ENCODE measurements around the gene EIF4EBP2.

Gene EIF4EBP2

GRCh38 chr10:70418229-70418628 lies 14.3 kb downstream of the EIF4EBP2 start:
- Mint-ChIP-seq H3K27ac (no peak overlapping the region), H3K36me3 (ENCODE audit: low read depth) (peaks cover 51% of the 10 kb centered on the region), H3K9me3 (no peaks in the 10 kb centered on the region), H3K4me1 (peaks cover 11% of the 10 kb centered on the region), H3K27me3 (ENCODE audit: low read depth) (no peaks in the 10 kb centered on the region), H3K4me3 (no peak overlapping the region)
- TF ChIP-seq, protein P1, sequence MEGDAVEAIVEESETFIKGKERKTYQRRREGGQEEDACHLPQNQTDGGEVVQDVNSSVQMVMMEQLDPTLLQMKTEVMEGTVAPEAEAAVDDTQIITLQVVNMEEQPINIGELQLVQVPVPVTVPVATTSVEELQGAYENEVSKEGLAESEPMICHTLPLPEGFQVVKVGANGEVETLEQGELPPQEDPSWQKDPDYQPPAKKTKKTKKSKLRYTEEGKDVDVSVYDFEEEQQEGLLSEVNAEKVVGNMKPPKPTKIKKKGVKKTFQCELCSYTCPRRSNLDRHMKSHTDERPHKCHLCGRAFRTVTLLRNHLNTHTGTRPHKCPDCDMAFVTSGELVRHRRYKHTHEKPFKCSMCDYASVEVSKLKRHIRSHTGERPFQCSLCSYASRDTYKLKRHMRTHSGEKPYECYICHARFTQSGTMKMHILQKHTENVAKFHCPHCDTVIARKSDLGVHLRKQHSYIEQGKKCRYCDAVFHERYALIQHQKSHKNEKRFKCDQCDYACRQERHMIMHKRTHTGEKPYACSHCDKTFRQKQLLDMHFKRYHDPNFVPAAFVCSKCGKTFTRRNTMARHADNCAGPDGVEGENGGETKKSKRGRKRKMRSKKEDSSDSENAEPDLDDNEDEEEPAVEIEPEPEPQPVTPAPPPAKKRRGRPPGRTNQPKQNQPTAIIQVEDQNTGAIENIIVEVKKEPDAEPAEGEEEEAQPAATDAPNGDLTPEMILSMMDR (IDR thresholded peaks at IDR 0.05; ENCODE audit: unreplicated experiment in 3 of 3), result no peak

- Mint-ChIP-seq H3K36me3 (ENCODE audit: low read depth) (peaks cover 56% of the 10 kb centered on the region), H3K27me3 (ENCODE audit: low read depth) (no peaks in the 10 kb centered on the region), H3K4me1 (peaks cover 16% of the 10 kb centered on the region), H3K27ac (no peak overlapping the region), H3K4me3 (no peak overlapping the region), H3K9me3 (no peaks in the 10 kb centered on the region)
- TF ChIP-seq, protein P1 (IDR thresholded peaks at IDR 0.05; ENCODE audit: unreplicated experiment in 3 of 3), result no peak
Measured at GRCh38 chr10:70418713-70419112, 14.8 kb downstream of the EIF4EBP2 start.

- peaks cover 80% of the 10 kb centered on the region for H3K36me3 Mint-ChIP-seq (ENCODE audit: low read depth)
- H3K4me1 Mint-ChIP-seq, result peaks cover 38% of the 10 kb centered on the region
- no peaks in the 10 kb centered on the region for H3K27me3 Mint-ChIP-seq (ENCODE audit: low read depth)
- TF ChIP-seq, protein P1 (IDR thresholded peaks at IDR 0.05; ENCODE audit: unreplicated experiment in 3 of 3), result no peak
- no peak overlapping the region for H3K4me3 Mint-ChIP-seq
- no peaks in the 10 kb centered on the region for H3K9me3 Mint-ChIP-seq
- H3K27ac Mint-ChIP-seq, result peak overlapping the region in 1 of 3 experiments; percentile 29
Measured at GRCh38 chr10:70424320-70424719, 20.4 kb downstream of the EIF4EBP2 start.

DNA sequence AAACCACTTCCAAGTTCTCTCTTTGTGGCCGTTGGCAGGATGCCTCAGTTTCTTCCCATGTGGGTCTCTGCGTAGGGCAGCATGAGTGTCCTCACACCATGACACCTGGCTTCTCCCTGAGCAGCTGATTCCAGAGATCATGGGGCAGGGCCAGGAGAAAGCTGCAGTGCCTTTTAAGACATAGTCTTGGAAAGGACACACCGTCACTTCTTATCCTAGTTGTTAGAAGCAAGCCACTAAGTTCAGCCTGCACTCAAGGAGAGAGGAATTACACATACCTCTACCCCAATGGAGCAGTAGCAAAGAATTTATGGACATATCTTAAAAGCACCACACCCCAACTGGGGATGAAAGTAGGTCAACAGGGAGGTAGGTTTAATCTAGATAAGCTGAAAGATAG lies 21.2 kb downstream of the EIF4EBP2 start:
- Mint-ChIP-seq H3K27ac (no peak overlapping the region), H3K36me3 (ENCODE audit: low read depth) (peaks cover 72% of the 10 kb centered on the region), H3K4me1 (peaks cover 38% of the 10 kb centered on the region), H3K27me3 (ENCODE audit: low read depth) (no peaks in the 10 kb centered on the region), H3K9me3 (no peaks in the 10 kb centered on the region), H3K4me3 (no peak overlapping the region)
- TF ChIP-seq, protein P1 (IDR thresholded peaks at IDR 0.05; ENCODE audit: unreplicated experiment in 3 of 3), result no peak

DNA sequence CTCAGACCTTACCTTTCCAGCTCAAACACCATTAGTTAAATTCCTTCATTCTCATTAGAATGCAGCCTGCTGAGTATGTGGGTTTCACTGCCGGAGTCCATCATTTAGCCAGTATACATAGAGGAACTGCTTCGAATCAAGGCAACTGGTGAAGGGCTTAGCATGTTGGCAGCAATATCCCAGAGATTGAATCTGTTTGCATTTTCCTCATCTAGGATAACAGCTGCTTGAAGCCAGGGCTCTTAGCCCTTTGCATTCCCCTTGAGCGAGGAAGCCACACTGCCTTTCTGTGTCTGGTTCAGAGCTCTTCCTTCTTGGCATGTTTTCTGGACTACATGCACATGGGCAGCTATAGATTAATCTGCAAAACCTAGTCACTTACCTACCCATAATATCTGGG lies 22.9 kb downstream of the EIF4EBP2 start:
- TF ChIP-seq, protein P1 (IDR thresholded peaks at IDR 0.05; ENCODE audit: unreplicated experiment in 3 of 3), result no peak
- Mint-ChIP-seq H3K9me3 (no peaks in the 10 kb centered on the region), H3K4me3 (no peak overlapping the region), H3K27ac (no peak overlapping the region), H3K27me3 (ENCODE audit: low read depth) (no peaks in the 10 kb centered on the region), H3K36me3 (ENCODE audit: low read depth) (peaks cover 56% of the 10 kb centered on the region), H3K4me1 (peaks cover 51% of the 10 kb centered on the region)

Data from nephron (organoid).